CD4-positive, alpha-beta T cell treated with Interleukin-17A for 4 hours (primary cell): ENCODE measurements around the gene KLHL1.

Experiments
- DNase-seq: peaks from one replicate; pipeline ENCODE4 v3.0.0-alpha.2; 2020; ENCODE audit warnings: mixed read lengths

KLHL1 gene

DNA sequence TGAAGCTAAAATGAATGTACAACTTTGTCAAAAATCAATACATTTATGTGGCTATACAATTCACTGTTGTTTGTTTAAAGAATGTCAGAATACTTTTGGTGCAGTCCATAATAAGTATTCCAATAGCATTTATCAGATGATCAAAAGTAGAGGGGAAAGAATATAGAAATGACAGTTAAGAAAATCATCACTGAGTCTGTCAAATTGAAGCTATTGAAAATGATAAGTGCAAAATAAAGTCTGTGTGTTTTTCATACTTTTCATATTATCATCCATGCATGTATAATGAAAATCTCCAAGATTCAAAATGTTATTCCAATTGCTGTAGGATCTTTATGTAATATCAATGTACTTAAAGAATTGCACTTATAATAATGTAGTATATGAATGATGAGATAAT, 93.9 kb downstream of the KLHL1 start:
- DNase-seq: no peak

- no peak for DNase-seq
Observed at GRCh38 chr13:69999875-70000274, 108.4 kb downstream of the KLHL1 start.

GRCh38 chr13:69997061-69997460, 111.2 kb downstream of the KLHL1 start:
- no peak for DNase-seq

DNA sequence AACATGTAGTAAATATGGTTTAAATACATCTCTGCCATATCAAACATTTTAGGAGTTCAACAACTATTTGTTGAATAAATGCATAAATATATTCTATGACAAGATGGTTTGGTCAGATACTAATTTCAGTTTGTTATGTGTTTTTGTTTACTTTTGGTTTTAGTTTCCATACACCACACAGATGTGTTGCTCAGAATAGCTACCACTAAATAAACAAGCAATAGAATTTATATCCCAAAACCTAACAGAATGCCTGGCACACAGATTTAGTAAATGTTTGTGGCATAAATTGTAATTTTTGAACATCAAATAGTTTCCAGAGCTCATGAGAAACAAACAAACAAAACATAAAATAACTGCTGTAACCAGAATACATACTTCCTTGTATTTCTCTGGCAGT, 127.5 kb downstream of the KLHL1 start:
- no peak for DNase-seq

DNA sequence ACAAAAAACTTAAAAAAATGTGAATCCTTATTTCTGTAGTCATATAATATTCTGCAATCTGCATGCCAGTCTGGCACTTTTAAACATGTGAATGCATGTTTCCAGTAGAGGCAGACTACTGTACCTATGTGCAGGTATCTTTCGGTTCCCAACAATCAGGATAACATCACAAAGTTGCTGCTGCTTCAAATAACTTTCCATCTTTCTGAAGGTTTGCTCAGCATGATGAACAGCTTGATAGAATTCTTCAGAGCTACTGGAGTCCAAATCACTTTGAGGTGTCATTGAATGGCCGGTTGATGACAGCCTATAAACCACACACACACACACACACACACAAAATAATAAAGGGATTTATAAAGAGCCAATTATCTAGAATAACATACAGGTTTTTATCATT, 132.8 kb downstream of the KLHL1 start:
- DNase-seq: no peak

DNA sequence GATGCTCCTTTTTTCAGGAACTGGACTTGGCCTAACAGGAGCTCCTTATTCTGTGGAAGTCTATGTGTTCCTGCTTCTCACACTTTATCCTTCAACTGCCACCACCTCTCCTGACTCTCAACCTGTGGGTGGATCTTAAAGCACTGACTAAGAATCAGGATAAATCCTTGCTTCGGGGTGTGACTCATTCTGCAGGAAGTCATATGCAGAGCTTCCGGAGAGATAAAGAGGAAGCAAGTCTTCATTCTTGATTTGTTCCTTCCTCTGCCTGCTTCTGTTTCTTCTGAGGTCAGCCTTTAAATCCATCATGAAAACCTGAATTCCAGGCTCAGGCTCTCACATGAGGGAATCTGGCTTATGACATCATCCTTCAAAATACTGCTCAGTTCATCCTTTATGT, 137.7 kb downstream of the KLHL1 start:
- no peak for DNase-seq

DNA sequence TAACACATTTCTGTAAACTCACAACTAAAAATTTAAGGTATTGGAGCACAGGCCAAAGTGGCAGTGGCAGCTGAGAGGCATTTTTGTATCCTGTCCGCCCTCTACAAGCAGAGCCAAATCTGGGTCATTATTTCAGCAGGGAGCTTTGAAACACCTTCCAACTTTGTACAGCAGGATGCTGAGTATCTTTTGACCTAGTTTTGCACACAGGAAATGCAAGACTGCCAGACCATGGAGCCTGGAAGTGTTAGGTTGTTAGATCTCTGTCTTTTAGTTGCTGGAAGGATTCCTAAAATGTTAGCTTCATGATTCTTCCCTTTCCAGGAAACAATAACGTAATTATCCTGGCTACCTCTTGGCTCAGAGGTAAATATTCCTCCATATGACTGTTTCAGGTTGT, 149.2 kb downstream of the KLHL1 start:
- DNase-seq: no peak

- DNase-seq: no peak
Observed at GRCh38 chr13:69956839-69957238, 151.4 kb downstream of the KLHL1 start.

- DNase-seq: no peak
Observed at GRCh38 chr13:69956349-69956748, 151.9 kb downstream of the KLHL1 start.

- DNase-seq: no peak
Observed at GRCh38 chr13:69955271-69955670, 153.0 kb downstream of the KLHL1 start.

- DNase-seq: no peak
Observed at GRCh38 chr13:69951412-69951811, 156.8 kb downstream of the KLHL1 start.

- DNase-seq: no peak
Observed at GRCh38 chr13:69950160-69950559, 158.1 kb downstream of the KLHL1 start.

GRCh38 chr13:69948016-69948415, 160.2 kb downstream of the KLHL1 start:
- no peak for DNase-seq

- DNase-seq: no peak
Observed at GRCh38 chr13:69947582-69947981, 160.7 kb downstream of the KLHL1 start.

GRCh38 chr13:69946511-69946910, 161.7 kb downstream of the KLHL1 start:
- no peak for DNase-seq

DNA sequence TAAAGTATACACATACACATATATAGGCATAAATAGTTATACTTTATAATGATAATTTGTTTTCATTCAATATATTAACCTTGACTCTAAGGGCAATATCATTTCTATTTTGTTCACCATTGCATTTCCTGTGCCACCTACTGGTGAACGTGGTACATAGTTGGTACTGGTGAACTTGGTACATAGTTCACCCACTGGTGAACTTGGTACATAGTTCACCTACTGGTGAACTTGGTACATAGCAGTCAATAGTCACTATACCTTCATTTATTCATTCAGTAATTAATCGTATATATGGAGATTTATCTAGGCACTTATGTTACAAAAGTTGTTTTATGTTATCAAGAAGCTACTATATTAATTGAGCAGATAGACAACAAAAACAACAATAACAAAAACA, 173.2 kb downstream of the KLHL1 start:
- DNase-seq: no peak

GRCh38 chr13:69928262-69928661, 180.0 kb downstream of the KLHL1 start:
- no peak for DNase-seq

DNA sequence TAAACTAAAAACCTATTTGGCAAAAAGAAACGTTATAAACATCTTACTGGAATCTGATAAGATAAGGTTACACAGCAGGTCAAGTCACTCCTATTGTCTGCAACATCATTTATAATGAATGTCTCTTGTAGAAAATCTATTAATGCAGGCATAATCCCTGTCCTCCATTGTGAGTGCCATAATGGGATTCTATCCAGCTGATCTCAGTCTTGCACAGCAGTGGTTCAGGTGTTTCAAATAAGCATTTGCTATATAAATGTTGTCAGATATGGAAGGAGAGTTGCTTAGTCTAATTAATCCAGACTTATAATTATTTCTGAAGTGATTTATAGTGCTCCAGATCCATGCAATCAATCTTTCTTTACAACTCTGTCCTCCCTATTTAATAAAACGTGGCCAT, 187.1 kb downstream of the KLHL1 start:
- no peak for DNase-seq

DNA sequence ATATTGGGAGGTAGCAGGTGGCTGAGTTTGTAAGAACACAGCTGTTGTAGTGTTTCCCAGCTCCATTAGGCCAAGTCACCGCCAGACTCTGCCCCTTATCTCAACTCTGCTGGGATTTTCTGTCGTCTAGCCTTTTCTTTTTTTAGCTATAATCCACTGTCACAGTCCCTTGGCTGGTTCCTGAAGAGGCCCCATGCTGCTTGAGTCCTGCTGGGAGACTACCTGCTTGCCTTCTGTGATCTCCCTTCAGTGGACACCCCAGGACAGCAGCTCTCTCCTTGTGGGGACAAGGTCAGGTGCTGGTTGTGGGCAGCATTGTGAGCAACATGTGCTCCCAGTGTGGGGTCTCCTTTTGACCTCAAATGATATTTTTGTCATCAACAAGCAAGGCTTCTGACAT, 195.6 kb downstream of the KLHL1 start:
- no peak for DNase-seq

DNA sequence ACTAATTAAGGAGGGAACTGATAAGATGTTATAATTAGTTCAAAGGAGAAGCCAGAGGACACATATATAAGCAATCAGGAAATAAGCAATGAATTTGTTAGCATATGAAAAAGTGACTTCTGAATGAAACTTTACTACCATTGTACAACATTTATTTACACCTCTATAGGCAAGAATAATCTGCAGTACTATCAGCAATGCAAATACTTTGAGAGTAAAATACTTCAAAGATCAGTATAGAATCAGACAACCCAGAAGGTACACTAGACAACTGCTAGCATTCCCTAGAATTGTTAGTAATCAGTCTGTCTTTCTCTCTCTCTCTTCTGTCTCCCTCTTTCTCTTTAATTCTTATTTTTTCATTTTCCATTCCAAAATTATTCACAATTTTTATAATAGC, 197.5 kb downstream of the KLHL1 start:
- no peak for DNase-seq

DNA sequence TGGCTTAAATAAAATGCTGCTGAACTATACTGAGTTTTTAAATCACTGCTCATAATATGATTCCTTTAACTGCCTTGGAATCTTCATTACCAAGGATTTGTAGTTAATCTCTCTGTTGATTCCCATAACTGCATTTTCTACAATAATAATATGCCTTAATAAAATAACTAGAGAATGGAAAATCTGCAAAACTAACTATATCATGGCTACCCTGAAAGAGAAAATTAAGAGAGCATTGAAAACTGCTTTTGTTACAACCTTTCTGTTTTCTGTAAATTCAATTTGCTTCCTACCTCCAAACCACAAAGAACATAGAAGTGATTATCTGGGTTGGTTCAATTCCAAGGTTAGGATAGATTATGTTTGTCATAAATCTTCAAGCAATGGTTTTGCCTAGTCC, 203.5 kb downstream of the KLHL1 start:
- DNase-seq: no peak

DNA sequence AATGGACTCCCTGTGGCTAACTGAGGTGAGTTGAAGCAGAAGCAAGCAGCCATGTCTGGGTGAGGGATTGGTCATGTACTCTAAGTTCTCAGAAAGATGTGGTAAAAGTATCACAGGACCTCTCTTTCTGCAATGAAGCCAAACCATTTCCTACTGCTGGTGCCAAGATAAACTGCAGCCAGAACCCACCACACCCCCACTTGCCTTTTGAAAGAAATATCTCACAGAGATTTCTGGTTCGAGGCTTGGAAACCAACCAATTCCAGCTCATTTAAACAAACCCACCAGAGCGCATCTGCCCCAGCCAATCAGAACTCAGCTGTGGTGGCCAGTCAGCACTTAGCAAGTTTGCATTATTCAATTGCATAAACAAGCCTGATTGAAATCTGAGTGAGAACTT, 205.2 kb downstream of the KLHL1 start:
- no peak for DNase-seq

DNA sequence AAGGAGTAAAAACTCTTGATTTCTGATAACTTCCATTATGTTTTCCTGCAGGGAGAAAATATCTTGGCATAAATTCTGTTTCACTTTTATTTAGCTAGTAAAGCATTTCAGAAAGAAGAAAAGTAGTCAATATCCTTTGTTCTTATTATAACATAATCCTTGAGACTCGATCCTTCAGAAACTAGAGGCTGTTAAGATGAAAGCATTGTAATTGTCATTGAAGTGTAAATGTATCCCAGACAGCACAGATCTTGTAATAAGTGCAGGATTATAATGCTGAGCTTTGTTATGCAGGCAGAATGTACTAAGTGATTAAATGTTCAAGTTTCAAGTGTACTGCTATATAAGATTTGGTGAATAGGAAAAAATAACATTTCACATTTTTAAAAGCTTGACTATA, 225.8 kb downstream of the KLHL1 start:
- DNase-seq: no peak

GRCh38 chr13:69879936-69880335, 228.3 kb downstream of the KLHL1 start:
- no peak for DNase-seq

- DNase-seq: no peak
Observed at GRCh38 chr13:69872321-69873047, 235.8 kb downstream of the KLHL1 start.

GRCh38 chr13:69866555-69866954, 241.7 kb downstream of the KLHL1 start:
- no peak for DNase-seq
